WTC11 (cell line): Measurements from ENCODE around the gene KCNIP3. TPM values are rescaled to one million over a fixed set of nuclear protein-coding genes. Genes with fewer than 3 reads are reported as not detected.

Experiments used
- ATAC-seq: fragments of 200-7000 bp; cut with Tn5 transposase; 2 replicates; pipeline ENCODE4 v1.10.0; 2021; ENCODE audit warnings: mild to moderate bottlenecking, moderate library complexity
- CTCF ChIA-PET: fragments of 300-600 bp; sonication (Branson Sonifier 250); formaldehyde crosslinking; loops from one replicate; lab custom pipeline; 2021; ENCODE audit warnings: antibody characterized with exemption; lab: Charles Lee
- POLR2A ChIA-PET: fragments of 350-600 bp; sonication (Branson Sonifier 250); formaldehyde crosslinking; loops from one replicate; lab custom pipeline; 2021; ENCODE audit warnings: antibody characterized with exemption; lab: Charles Lee
- DNase-seq: peaks from one replicate; pipeline ENCODE4 v3.0.0; 2021; ENCODE audit warnings: low spot score
- H3K27ac Mint-ChIP-seq: 2 replicates; pipeline ENCODE4 v1.8.0; 2021; ENCODE audit warnings: mixed read lengths
- H3K27me3 Mint-ChIP-seq: 2 replicates; pipeline ENCODE4 v1.8.0; 2021; ENCODE audit warnings: low read depth, mild to moderate bottlenecking, moderate library complexity, mixed read lengths
- H3K36me3 Mint-ChIP-seq: 2 replicates; pipeline ENCODE4 v1.8.0; 2021; ENCODE audit warnings: mixed read lengths
- H3K4me1 Mint-ChIP-seq: 2 replicates; pipeline ENCODE4 v1.8.0; 2022; ENCODE audit warnings: mixed read lengths
- H3K4me3 Mint-ChIP-seq: 2 replicates; pipeline ENCODE4 v1.8.0; 2021; ENCODE audit warnings: mild to moderate bottlenecking, moderate library complexity, mixed read lengths
- H3K9me3 Mint-ChIP-seq: 2 replicates; pipeline ENCODE4 v1.8.0; 2021; ENCODE audit warnings: mixed read lengths
- AFF4 ChIP-seq: sonication (generic); formaldehyde crosslinking; IDR thresholded peaks from 2 replicates; pipeline ENCODE4 v1.8.1; 2023; ENCODE audit warnings: mild to moderate bottlenecking, missing genetic modification reagents, borderline replicate concordance
- AR ChIP-seq: fragments of 250-450 bp; sonication (Bioruptor Pico); IDR thresholded peaks from 2 replicates; pipeline ENCODE4 v1.9.0; 2021; ENCODE audit warnings: mild to moderate bottlenecking
- ERG ChIP-seq: fragments of 250-450 bp; sonication (Bioruptor Pico); IDR thresholded peaks from 2 replicates; pipeline ENCODE4 v1.8.0; 2021; ENCODE audit warnings: mild to moderate bottlenecking
- ETV6 ChIP-seq: sonication (generic); formaldehyde crosslinking; IDR thresholded peaks from 2 replicates; pipeline ENCODE4 v1.8.1; 2022; ENCODE audit warnings: mild to moderate bottlenecking, missing genetic modification reagents
- GABPB1 ChIP-seq: sonication (generic); formaldehyde crosslinking; IDR thresholded peaks from 2 replicates; pipeline ENCODE4 v1.8.1; 2023; ENCODE audit warnings: mild to moderate bottlenecking, missing genetic modification reagents
- GRHL2 ChIP-seq: fragments of 250-450 bp; sonication (Bioruptor Pico); IDR thresholded peaks from 2 replicates; pipeline ENCODE4 v1.8.0; 2022; ENCODE audit warnings: mild to moderate bottlenecking, moderate library complexity; ENCODE audit not compliant: insufficient replicate concordance, severe bottlenecking
- GTF2I ChIP-seq: fragments of 250-450 bp; sonication (Bioruptor Pico); conservative IDR thresholded peaks from 2 replicates; pipeline ENCODE4 v1.4.0; 2021; ENCODE audit warnings: mild to moderate bottlenecking
- HMGA2 ChIP-seq: fragments of 250-450 bp; sonication (Bioruptor Pico); IDR thresholded peaks from 2 replicates; pipeline ENCODE4 v1.4.0; 2021; ENCODE audit warnings: mild to moderate bottlenecking, moderate library complexity
- JAZF1 ChIP-seq: fragments of 250-450 bp; sonication (Bioruptor Pico); IDR thresholded peaks from 2 replicates; pipeline ENCODE4 v1.9.0; 2021; ENCODE audit warnings: moderate library complexity, mild to moderate bottlenecking, inconsistent platforms
- MXD4 ChIP-seq: fragments of 250-450 bp; sonication (Bioruptor Pico); IDR thresholded peaks from 2 replicates; pipeline ENCODE4 v1.8.0; 2021; ENCODE audit warnings: mild to moderate bottlenecking, moderate library complexity, borderline replicate concordance
- NFATC4 ChIP-seq: fragments of 250-450 bp; sonication (Bioruptor Pico); IDR thresholded peaks from 2 replicates; pipeline ENCODE4 v1.9.0; 2021; ENCODE audit warnings: mild to moderate bottlenecking
- NFE2L1 ChIP-seq: sonication (generic); formaldehyde crosslinking; IDR thresholded peaks from 2 replicates; pipeline ENCODE4 v1.8.1; 2023; ENCODE audit warnings: missing genetic modification reagents
- NFYB ChIP-seq: sonication (generic); formaldehyde crosslinking; conservative IDR thresholded peaks from 2 replicates; pipeline ENCODE4 v1.8.0; 2022; ENCODE audit warnings: low read depth, missing genetic modification reagents
- NR3C1 ChIP-seq: sonication (generic); formaldehyde crosslinking; conservative IDR thresholded peaks from 2 replicates; pipeline ENCODE4 v1.8.1; 2023; ENCODE audit warnings: low read depth, mild to moderate bottlenecking, missing genetic modification reagents
- PRDM15 ChIP-seq: sonication (generic); formaldehyde crosslinking; IDR thresholded peaks from 2 replicates; pipeline ENCODE4 v1.8.0; 2022; ENCODE audit warnings: missing genetic modification reagents
- SOX15 ChIP-seq: fragments of 250-450 bp; sonication (Bioruptor Pico); IDR thresholded peaks from 2 replicates; pipeline ENCODE4 v1.9.0; 2021; ENCODE audit warnings: mild to moderate bottlenecking
- SP1 ChIP-seq: sonication (generic); formaldehyde crosslinking; conservative IDR thresholded peaks from 2 replicates; pipeline ENCODE4 v1.8.1; 2022; ENCODE audit warnings: missing genetic modification reagents
- USF1 ChIP-seq: sonication (generic); formaldehyde crosslinking; IDR thresholded peaks from 2 replicates; pipeline ENCODE4 v1.8.0; 2022; ENCODE audit warnings: mild to moderate bottlenecking, missing genetic modification reagents
- ZNF219 ChIP-seq: sonication (generic); formaldehyde crosslinking; IDR thresholded peaks from 2 replicates; pipeline ENCODE4 v1.8.0; 2023; ENCODE audit warnings: missing genetic modification reagents, mild to moderate bottlenecking, borderline replicate concordance
- ZNF416 ChIP-seq: fragments of 250-450 bp; sonication (Bioruptor Pico); IDR thresholded peaks from 2 replicates; pipeline ENCODE4 v1.9.0; 2021; ENCODE audit warnings: mild to moderate bottlenecking, inconsistent platforms
- ZNF512 ChIP-seq: sonication (generic); formaldehyde crosslinking; IDR thresholded peaks from 2 replicates; pipeline ENCODE4 v1.8.1; 2022; ENCODE audit warnings: missing genetic modification reagents, borderline replicate concordance
- total RNA-seq: library from RNA; stranded (reverse); gene quantifications from 3 replicates; pipeline ENCODE4 v1.2.3, GENCODE V29; 2021

KCNIP3 gene
- total RNA-seq, 1 experiment from 2014 or later: 2.1 TPM

GRCh38 chr2:95275151-95275515, 22.0 kb upstream of the KCNIP3 start:
- ATAC-seq (no peak), DNase-seq (peak; percentile 2)
- TF ChIP-seq NFATC4 (no peak), USF1 (CRISPR knock-in tag) (no peak), PRDM15 (no peak), HMGA2 (CRISPR knock-in tag) (no peak), ZNF219 (CRISPR knock-in tag) (no peak), JAZF1 (no peak), GRHL2 (no peak), NFE2L1 (CRISPR knock-in tag) (no peak), SP1 (no peak), NFYB (no peak), ZNF416 (no peak)
- POLR2A ChIA-PET: no interaction called here
- Mint-ChIP-seq H3K27ac (peak overlapping the region; percentile 67; the same call in 1 of the 2 replicates), H3K27me3 (no peaks in the 10 kb centered on the region), H3K9me3 (no peaks in the 10 kb centered on the region), H3K4me1 (peaks cover 37% of the 10 kb centered on the region), H3K36me3 (no peaks in the 10 kb centered on the region), H3K4me3 (peak overlapping the region; percentile 26; the same call in 1 of the 2 replicates)
- CTCF ChIA-PET: interaction anchor here (1.2 to 5.6 kb wide), 2 partner anchors 44 to 128 kb away, joined by 3 to 60 read pairs; no protein-coding TSS in a partner anchor

GRCh38 chr2:95275601-95276243, 21.4 kb upstream of the KCNIP3 start:
- no peaks in the 10 kb centered on the region for H3K9me3 Mint-ChIP-seq
- CTCF ChIA-PET: interaction anchor here (3.2 to 5.6 kb wide), 2 partner anchors 13 to 44 kb away, joined by 28 to 60 read pairs; no protein-coding TSS in a partner anchor
- TF ChIP-seq AR (CRISPR knock-in tag) (no peak), MXD4 (CRISPR knock-in tag) (no peak), USF1 (CRISPR knock-in tag) (no peak), GTF2I (CRISPR knock-in tag) (no peak), ZNF512 (CRISPR knock-in tag) (no peak), ETV6 (no peak), NR3C1 (CRISPR knock-in tag) (no peak), GABPB1 (CRISPR knock-in tag) (no peak), SOX15 (CRISPR knock-in tag) (no peak), AFF4 (no peak), ERG (CRISPR knock-in tag) (no peak)

More at GRCh38 chr2:95275601-95276243, 21.4 kb upstream of the KCNIP3 start:
- ATAC-seq (no peak), DNase-seq (peak; percentile 9)
- Mint-ChIP-seq H3K27ac (peak overlapping the region; percentile 49; the same call in 1 of the 2 replicates), H3K36me3 (no peaks in the 10 kb centered on the region), H3K27me3 (no peaks in the 10 kb centered on the region), H3K4me3 (no peak overlapping the region), H3K4me1 (peaks cover 37% of the 10 kb centered on the region)
- POLR2A ChIA-PET: interaction anchor here (0.6 kb wide), 1 partner anchor 196 kb away, joined by 6 read pairs; no protein-coding TSS in a partner anchor
